ENCODE data around the gene STK36.
A peak's percentile ranks its signal among the peaks of the same experiment; 100 is the strongest.

STK36 gene

GRCh38 chr2:218746960-218747359 lies 75.1 kb downstream of the STK36 start:
- DNase-seq, result no peak

DNA sequence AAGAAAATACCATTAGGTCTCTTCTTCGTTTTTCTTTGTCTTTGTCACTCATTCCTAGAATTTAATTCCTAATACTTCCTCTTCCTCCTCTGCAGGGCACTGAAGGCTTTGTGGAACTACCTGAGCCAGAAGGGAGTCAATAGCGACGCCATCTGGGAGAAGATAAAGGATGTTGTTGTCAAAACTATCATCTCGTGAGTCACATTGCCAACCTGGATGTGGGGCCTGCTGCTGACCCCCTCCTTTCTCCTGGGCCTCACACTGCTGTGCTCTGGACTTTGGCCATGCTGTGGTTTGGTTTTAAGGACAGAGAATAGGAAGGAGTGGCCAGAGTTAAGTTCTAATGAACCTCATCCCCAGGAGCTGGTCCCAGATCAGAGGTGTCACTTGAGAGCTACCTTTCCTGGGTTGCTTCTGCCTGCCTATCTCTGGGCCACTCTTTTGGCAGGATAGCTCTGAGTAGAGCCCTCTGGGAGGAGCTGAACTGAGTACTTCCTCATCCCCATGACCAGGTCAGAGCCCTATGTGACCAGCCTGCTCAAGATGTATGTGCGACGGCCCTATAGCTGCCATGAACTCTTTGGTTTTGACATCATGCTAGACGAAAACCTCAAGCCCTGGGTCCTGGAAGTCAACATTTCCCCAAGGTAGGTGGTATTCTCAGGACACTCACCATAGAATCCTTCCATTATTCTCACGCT lies 77.0 kb downstream of the STK36 start:
- peak in 3 of 4 experiments; percentile 27 to 40 (median 31) for DNase-seq
